Midbrain (tissue), 1 donor: ENCODE results near the gene FIGLA.
"Not testable (repeated sequence)": the region's sequence is repeated elsewhere in the genome, so short reads cannot be mapped to it uniquely, and the experiment has no call there.

Source experiments
- DNase-seq: peaks from one replicate; lab custom pipeline; 2025; lab: John Stamatoyannopoulos, UW

Gene FIGLA

GRCh38 chr2:70746094-70746974 lies 44.1 kb downstream of the FIGLA start:
- no peak for DNase-seq

- no peak for DNase-seq
These were observed 45.1 kb downstream of the FIGLA start for GRCh38 chr2:70745276-70745825.

DNA sequence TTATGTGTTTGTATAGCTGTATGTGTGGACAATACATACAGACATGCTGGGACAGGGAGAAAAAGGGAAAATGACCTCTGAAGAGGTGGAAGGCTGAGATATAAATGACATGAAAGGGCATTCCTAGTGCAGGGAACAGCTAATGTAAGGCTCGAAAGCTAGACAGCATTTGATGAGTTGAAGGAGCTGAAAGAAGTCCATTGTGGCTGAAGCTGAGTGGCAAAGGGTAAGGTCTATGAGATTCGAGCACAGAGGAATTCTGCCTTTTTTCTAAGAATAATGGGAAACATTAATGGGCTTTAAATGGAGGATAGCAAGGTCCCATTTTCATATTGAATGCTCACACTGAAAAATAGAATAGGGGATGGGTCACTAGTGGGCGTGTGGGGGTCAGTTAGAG lies 46.0 kb downstream of the FIGLA start:
- no peak for DNase-seq

DNA sequence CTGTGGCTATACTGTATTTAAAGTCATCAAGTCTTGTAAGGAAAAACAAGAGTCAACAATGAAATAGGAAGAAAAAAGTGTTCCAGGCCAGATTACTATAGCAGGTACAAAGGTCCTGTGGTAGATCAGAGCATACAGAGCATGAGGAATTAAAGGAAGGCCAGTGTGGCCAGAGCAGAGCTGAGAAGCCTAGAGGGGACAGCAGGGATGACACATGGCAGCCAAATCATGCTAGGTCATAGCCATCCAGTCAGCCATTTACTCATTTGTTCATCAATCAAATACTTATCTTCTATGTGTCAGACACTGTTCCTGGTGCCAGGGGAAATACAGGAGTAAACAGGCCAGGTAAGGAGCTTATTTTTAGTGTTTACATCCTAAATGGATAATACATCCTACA lies 46.8 kb downstream of the FIGLA start:
- no peak for DNase-seq

DNA sequence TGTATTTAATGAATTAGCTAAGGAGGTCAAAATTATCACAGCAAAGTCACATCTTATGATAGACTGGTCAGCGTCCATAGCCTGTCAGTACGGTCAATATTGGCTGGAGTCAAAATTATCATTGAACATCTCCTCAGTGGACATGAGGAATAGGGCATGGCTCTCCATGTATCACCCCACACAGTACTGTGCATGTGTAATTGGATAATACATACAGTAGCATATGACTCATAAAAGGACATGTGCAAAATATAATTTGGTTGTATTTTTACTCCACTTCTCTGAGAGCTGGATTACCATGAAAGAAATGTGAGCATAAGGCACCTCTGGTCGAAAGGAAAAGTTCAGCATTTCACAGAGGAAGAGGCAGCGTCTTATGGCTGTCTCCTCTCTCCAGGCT lies 47.4 kb downstream of the FIGLA start:
- no peak for DNase-seq

DNA sequence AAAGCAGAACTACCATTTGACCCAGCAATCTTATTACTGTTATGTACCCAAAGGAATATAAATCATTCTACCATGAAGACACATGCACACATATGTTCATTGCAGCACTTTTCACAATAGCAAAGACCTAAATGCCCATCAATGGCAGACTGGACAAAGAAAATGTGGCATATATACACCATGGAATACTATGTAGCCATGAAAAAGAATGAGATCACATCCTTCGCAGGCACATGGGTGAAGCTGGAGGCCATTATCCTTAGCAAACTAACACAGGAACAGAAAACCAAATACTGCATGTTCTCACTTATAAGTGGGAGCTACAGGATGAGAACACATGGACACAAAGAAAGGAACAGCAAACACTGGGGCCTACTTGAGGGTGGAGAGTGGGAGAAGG lies 51.0 kb downstream of the FIGLA start:
- not testable (repeated sequence) for DNase-seq

GRCh38 chr2:70738159-70738558 lies 52.3 kb downstream of the FIGLA start:
- DNase-seq = no peak

GRCh38 chr2:70735071-70735470 lies 55.4 kb downstream of the FIGLA start:
- no peak for DNase-seq

DNA sequence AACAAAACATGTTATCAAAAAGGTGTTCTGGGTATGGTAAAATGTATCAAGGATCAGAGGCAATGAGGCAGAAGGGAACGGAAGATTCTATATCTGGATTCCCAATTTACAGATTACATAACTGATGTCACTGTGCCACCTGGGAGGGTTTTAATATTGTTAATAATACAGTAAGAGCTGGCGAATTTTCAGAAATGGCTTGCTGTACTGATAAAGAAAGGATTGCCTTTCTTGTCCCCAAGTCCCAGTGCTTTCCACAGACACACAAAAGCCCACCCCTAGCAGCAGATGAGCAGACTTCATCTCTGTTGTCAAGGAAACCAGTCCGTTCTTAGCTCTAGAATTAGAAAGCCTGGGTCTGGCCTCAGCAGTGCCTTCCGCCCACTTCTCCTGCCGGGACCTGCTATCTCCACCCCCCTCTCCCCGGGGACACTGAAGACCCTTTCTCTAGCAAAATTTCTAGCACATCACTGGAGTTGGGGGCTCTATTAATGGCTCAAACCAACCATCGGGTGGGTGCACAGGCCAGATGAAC lies 56.7 kb downstream of the FIGLA start:
- DNase-seq = no peak

DNA sequence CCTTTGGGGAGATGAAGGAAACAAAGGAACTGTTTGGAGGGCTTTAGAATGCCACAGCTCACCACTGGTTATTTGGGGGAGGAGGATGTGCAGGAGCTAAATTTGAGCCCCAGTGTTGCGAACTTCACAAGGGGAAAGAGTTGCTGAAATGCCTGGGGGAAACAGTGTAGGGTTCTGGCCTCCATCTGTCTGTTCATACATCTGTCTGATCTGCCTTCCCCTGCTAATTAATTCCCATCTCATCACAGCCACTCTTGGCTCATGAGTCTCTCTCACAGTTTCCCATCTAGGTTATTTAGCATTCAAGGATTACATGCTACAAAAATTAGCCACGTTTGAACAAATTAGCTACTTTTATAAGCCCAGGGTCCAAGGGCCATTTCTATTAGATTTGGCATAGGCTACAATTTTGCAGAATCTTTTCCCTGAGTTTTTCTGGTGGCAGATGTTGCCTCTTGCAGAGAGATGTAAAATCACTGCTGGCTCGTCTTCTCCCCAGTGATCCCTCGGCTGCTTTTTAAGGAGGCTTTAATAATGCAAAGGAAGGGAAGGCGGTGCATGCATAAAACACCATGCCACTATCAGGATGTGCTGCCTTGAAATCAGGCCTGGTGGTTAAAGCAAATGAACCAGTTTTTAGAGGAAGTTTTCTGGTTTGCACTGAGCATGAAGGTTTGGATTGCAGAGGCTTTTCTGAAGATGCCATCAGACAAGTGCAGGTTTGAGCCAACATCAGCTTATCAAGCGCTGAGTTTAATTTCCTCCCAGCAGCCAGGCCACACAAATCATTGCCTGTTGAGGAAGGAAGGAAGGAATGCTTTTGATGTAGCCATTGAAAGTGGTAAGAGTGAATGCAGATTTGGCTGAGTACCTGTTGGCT lies 57.4 kb downstream of the FIGLA start:
- DNase-seq = no peak

DNA sequence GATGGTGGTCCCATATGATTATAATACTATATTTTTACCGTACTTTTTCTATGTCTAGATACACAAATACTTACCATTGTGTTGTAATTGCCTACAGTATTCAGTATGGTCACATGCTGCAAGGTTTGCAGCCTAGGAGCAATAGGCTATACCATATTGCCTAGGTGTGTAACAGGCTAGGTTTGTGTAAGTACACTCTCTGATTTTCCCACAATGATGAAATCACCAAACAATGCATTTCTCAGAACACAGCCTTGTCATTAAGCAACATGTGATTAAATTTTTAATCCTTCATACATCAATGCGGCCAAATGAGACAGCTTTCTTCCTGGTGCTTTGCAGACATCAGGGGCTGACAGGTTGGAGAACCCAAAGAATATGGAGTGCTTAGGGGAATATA lies 59.7 kb downstream of the FIGLA start:
- no peak for DNase-seq

DNA sequence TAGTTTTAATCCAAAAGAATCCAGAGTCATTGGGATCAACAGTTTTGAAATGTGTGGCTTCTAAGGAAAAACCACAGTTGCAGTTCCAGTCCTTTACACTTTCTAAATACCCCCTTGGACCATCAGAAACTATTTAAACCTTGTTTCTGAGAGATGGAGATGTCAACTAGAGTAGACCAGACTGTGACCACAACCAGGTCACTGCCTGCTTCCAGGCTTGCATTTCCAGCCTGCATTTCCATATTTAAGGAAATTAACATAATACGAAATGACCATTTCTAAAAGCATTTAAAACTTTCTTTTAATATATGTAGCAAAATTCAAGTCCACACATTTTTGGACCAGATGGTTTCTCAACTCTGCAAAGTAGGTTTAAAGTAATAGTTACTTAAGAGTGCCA lies 60.8 kb downstream of the FIGLA start:
- DNase-seq = no peak

DNA sequence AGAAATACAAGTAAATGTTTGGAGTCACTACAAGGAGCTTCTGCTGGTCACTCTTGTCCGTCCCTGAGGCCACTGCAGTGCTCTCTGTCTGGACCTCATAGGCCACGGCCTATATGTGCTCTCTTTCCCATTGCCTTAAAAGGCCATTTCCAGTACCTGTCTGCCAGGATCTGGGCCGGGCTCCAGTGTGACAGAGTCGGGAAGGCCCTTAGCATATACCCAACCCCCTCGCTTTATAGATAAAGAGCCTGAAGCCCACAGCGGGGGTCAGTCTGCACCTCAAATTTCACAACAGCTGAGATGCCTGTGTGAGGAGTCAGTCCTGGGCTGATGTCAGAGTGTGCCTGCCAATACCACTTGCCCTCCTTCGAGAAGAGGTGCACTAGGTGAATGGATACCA lies 62.3 kb downstream of the FIGLA start:
- DNase-seq = no peak
